ENCODE measurements around the gene KLHL22. TPM values are rescaled to one million over a fixed set of nuclear protein-coding genes. Genes with fewer than 3 reads are reported as not detected.
"Not testable (repeated sequence)": the region's sequence is repeated elsewhere in the genome, so short reads cannot be mapped to it uniquely, and the experiment has no call there.

Gene KLHL22
- total RNA-seq, 1 donor from 2014 or later = 28.1 TPM

DNA sequence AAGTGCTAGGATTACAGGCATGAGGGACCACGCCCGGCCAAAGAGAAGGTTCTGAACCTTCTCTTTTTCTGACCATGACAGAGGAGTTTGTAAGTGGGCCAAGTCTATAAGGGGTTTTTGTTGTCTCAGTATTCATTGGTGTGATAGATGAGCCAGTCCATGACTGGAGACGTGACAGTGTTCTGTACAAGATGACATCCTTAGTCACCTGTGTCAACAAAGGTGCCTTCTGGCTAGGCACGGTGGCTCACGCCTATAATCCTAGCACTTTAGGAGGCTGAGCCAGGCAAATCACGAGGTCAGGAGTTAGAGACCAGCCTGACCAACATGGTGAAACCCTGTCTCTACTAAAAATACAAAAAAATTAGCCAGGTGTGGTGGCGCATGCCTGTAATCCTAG is 4.2 kb upstream of the KLHL22 start:
- DNase-seq = no peak

DNA sequence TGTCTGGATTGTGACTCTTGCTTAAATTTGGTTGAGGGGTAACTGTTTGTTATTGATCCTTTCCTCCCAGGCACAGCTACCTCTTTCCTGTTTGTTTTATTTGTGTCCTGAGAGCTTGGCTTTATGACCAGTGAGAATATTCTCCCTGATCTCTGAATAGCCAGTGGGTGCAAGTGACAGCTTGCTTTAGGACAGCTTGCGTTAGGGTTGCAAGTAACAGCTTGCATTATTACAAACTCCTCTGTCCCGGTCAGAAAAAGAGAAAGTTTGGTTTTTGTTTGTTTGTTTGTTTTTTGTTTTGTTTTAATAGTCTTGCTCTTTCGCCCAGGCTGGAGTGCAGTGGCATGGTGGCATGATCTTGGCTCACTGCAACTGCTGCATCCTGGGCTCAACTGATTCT is 3.3 kb upstream of the KLHL22 start:
- no peak for DNase-seq

DNA sequence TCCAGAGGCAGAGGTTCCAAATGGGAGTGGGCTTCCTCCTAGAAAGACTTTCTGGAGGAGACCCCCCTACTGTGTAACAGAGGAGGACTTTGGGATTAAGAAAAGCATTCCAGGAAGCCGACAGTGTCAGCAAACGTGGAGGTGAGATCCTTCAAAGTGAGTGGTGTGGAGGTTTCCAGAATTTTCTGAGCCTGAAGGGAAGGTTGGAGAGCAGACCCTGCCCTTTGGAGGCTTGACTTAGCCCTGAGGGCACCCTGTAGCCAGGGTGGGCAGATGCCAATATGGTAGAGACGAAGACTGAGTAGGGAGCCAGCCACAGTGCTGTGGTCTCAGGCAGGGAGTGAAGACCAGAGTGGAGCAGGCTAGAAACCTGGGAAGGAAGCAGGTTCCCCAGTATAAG is 1.8 kb upstream of the KLHL22 start:
- no peak for DNase-seq

DNA sequence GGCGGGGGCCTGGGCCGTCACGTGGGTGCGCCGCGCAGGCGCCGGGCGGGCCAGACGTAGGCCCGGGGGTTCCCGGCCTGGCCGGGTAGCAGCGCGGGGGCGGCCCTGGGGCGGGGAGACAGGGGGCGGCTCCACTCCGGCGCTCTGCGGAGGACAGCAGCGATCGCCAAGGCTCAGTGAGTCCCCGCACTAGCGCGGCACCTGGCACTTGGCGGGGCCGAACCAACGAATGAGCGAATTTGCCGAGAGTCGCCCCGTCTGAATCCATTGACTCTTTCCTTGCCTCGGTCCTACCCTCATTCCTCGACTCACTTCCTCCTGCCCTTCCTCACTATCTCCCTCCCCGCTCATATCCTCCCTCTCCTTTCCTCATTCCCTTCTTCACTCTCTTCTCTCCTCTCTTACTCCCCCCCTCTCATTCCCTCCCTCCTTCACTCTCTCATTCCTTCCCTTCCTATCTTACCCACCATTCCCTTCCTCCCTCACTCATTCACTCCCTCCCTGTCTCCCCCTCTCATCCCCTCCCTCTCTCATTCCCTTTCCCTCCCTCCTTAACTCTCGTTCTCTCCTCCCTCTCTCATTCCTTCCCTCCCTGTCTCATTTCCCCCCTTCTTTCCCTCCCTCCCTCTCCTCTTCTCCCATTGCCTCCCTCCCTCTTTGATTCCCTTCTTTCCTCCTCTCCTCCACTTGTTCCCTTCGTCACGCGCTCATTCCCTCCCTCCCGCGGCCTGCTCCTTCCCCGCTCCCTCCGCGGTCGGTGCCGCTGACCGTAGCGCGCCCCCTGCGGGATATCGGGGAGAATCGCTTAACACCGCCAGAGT is 476 bp upstream of the KLHL22 start:
- peak; percentile 95 for DNase-seq

DNA sequence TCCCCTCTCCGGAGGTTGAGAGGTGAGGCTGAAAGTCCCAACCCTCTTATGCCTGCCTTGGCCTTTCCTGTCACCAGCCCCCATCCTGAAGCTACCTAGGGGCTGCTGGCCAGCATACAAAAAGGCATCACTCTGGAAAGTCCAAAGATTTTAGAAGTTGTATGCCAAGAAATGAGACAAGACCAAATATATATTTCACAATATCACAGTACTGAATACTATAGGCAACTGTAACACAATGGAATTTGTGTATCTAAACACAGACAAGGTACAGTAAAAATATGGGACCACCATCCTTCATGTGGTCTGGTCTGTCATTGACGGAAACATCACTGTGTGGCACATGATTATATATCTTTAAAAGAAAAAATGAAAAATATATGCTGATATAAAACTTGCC is 4.2 kb downstream of the KLHL22 start:
- DNase-seq = no peak

DNA sequence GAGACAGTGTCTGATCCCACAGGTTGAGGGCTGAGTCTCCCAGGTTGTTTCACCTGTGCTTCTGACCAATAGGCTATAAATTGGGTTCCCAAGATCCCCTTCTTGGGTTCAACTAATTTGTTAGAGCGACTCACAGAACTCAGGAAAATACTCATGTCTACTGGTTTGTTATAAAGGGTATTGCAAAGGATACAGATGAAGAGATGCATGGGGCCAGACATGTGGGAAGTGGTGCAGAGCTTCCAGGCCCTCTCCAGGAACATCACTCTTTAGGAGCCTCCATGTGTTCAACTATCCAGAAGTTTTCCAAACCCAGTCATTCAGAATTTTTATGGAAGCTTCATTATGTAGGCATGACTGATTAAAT is 4.7 kb downstream of the KLHL22 start:
- no peak for DNase-seq

DNA sequence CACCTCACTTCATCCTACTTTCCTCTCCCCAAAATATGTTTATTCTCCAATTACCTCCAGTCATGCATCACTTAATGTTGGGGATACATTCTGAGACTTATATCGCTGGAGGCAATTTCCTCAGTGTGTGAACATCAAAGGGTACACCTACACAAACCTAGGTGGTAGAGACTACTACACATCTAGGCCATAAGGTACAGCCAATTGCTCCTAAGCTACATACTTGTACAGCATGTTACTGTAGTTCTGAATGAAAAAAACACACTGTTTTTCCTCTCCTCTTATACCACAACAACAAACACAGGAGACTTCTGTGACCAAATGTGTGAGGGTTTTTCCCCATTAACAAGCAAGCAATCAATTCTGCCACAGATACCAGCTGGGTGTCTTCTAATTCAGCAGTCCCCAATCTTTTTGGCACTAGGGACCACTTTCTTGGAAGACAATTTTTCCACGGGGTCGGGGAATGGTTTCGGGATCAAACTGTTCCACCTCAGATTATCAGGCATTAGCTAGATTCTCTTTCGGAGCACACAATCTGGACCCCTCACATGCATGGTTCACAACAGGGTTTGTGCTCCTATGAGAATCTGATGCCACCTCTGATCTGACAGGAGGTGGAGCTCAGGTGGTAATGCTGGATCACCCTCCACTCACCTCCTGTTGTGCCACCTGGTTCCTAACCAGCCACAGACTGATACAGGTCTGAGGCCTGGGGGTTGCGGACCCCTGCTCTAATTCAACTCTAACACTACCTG is 5.2 kb downstream of the KLHL22 start:
- DNase-seq = no peak

DNA sequence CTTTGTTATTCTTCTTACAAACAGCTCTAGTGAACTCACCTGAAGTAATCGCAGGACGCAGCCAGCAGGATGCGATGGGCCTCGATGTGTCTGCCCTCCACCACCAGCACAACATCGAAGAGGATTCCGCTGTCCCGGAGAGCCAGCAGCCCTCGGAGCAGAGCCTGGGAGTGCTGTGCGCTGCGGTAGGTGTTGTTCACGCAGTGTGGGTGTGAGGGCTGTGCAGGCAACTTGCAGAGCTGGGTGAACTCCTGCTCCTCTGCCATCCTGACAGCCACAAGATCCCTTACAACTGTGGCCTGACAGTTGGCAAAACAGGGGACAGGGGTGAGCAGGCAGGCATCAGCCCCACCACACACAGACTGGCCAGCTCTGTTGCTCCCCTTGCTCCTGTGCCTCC is 6.6 kb downstream of the KLHL22 start:
- DNase-seq = no peak

DNA sequence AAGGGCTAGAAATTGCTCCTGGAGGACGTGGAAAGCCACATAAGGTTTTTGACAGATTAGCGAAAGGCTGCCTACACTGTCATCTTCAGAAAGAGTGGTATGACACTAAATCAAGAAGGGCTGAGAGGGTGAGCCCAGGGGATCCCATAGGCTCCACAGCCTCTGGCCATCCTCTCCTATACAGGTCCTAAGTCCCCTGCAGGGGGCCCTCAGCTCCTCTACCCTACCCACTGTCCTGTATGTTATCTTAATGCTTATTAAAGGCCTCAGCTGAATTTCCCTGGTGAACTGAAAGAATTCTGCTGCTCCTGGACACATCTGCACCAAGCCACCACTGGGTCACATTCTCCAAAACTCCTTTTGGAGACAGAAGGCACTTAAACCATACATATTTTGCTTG is 7.9 kb downstream of the KLHL22 start:
- DNase-seq = no peak

DNA sequence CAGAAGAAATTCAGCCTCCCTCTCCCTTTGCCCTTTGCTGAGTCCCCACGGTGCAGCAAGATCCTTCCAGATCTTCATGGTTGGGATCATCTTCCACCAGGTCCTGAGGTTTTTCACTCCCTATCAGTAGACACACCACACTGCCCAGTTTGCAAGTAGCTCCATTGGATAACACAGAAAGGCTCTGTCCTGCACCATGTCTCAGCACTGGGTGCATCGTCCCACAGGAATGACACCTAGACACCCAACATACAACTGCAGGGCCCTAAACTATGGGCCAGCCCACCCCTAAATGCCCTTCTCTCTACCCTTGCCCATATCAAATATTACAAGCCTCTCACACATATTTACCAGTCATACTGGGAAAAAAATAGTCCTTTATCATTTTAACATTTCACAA is 9.4 kb downstream of the KLHL22 start:
- no peak for DNase-seq

DNA sequence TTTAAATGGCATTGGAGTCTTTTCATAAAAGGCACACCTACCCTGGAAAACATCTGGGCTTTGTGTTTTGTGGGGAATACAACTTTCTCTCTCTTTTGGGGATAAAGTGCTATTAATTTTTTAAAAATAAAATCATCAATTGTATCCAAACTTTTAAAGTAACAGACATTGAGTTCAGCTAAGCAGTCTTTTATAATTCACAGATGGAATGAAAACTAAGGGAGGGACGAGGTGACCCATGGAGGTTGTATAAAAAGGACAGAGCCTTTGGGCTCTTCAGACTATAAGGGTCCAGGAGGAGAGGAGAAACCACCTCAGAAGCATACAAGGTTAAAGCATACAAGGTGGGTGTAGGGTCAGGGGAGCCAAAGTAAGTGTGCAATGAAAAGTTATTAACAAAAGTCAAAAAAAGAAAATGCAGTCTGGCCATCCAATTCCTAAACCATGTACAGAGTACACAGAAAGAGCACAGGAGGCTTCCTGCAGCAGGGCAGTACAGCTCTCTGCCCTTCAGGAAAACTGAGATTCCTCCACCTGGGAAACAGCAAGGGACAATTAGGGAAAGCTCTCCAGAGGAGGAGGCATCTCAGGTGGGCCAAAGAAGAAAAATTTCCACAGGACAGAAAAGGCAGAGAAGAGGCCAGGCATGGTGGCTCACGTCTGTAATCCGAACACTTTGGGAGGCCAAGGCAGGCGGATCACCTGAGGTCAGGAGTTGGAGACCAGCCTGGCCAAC is 10.5 kb downstream of the KLHL22 start:
- no peak for DNase-seq

DNA sequence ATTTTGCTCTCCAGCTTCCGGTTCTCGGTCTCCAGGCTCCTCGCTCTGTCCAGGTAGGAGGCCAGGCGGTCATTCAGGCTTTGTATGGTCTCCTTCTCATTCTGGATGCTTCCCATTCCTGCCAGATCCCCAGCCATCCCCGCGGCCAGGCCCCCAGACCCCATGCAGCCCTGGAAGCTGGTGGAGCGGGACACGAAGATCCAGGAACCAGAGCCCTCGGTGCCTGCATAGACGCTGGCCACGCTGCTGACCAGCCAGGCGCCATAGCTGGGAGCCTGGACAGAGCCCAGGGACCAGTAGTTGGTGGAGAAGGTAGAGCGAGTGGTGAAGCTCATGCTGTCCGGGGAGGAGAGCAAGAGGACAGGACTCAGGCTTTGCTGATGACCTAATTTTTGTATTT is 11.8 kb downstream of the KLHL22 start:
- no peak for DNase-seq

DNA sequence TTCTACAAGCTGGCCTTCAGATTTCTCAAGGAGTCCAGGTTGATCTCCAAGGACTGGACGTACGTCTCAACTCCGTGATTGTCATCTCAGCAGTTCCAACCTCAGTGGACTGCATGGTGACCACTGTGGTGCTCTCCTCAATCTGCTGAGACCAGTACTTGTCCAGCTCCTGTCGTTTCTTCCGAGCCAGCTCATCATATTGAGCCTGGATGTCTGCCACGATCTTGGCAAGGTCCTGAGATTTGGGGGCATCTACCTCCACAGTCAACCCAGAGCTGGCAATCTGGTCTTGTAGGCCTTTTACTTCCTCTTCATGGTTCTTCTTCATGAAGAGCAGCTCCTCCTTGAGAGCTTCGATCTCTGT is 12.5 kb downstream of the KLHL22 start:
- not testable (repeated sequence) for DNase-seq

DNA sequence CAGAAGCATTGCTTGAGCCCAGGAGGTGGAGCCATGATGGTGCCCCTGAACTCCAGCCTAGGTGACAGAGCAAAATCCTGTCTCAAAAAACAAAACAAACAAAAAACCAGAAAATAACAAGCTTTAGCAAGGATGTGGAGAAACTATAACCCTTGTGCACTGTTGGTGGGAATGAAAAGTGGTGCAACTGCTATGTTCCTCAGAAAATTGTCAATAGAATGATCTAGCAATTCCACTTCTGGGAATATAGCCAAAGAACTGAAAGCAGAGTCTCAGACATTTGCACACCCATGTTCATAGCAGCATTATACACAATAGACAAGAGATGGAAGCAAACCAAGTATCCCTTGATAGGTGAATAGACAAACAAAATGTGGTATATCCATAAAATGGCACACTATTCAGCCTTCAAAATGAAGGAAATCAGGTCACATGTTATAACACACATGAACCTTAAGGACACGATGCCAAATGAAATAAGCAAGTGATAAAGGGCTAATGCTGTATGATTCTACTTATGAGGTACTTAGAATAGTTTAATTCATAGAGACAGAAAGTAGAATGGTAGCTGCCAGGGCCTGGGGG is 15.9 kb downstream of the KLHL22 start:
- DNase-seq = no peak

DNA sequence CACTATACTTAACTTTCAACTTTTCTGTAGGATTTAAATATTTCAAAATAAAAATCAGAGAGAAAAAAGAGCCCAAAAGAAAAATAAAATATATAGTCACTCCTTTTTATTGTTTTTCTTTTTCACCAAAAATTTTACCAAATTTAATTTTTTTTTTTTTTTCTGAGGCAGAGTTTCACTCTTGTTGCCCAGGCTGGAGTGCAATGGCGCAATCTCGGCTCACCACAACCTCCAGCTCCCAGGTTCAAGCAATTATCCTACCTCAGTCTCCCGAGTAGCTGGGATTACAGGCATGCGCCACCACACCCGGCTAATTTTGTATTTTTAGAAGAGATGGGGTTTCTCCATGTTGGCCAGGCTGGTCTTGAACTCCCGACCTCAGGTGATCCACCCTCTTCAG is 17.5 kb downstream of the KLHL22 start:
- not testable (repeated sequence) for DNase-seq

DNA sequence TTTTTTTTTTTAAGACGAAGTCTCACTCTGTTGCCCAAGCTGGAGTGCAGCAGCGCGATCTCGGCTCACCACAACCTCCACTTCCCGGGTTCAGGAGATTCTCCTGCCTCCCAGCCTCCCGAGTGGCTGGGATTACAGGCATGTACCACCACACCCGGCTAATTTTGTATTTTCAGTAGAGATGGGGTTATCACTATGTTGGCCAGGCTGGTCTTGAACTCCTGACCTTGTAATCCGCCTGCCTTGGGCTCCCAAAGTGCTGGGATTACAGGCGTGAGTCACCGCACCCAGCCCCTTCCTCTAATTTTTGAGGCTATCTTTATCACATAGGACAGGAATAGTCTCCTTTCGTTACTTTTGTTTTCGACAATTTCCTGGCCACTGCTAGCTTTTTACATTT is 20.0 kb downstream of the KLHL22 start:
- DNase-seq = not testable (repeated sequence)

DNA sequence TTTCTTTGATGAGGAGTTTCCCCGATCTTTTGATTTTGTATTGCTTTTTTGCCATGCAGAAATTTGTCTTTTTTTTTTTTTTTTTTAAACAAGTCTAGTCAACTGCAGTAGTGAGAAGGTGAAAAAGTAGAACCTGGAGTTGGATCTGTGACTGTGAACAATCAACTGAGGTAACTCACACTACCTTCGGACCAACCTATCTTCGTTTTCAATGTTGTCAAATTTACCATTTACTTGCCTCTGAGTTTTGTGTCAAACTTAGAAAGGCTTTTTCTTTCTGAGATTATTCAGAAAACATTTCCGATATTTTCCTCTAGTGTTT is 20.5 kb downstream of the KLHL22 start:
- DNase-seq = no peak

DNA sequence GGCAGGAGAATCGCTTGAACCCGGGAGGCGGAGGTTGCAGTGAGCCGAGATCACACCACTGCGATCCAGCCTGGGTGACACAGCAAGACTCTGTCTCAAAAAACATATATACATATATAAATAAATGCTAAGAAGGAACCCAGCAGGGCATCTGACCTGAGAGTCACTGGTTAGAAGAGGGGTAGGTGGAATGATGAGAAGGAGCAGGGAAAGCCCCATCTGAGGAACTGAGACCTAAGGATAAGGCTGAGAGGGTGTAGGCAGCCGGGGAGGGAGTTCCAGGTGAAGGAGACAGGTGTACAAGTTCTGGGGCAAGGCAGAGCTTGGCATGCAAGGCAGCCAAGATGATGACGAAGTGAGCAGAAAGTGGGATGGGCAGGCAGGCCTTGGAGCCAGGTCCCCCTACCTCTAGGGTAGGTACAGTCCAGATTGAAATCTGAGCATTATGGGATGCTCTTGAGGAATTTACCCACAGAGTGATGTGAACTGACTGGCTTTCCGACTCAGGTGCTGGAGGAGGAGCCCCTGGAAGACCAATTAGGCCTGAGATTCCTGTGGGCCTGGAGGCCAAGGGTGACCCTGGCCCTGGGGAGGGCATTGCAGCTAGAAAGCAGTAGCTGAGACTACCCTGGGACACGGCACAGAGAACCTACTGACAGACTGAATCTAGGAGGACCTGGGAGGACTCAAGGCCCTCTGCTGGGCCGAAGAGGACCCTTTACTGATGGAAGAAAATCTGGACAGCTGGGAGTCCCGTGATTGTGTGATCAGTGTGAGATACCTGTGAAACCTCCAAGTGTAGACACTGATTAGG is 22.8 kb downstream of the KLHL22 start:
- DNase-seq = no peak

DNA sequence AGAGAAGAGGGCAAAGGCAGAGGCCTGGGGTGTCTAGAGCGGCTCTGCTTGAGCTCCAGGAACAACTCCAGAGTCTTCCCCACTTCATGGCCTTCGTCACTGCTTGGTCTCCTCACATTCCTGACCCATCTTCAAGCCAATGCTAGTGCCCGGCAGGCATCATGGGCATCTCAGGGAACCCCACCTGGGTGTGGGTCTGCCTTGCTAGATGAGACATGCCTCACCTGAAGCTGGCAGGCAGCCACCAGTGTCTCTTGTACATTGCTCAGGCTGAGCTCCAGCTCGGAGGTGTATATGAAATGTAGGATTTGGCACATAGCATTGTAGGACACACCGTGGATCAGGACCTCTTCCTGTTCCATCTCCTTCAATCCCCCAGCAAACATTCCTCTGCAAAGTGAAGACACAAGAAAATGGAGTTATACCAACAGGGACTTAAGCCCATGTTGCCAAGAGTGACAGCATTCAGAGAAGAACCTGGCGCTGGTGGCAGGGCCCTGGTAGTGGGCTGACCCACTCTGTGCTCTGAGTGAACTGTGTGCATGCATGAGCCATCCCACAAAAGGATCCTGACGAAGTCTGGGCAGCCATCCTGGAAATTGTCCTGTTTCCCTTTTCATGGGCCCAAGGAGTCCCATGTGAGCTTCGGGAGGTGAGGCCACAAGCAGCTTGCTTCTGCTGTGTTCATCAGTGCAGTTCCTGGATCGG is 24.3 kb downstream of the KLHL22 start:
- no peak for DNase-seq

DNA sequence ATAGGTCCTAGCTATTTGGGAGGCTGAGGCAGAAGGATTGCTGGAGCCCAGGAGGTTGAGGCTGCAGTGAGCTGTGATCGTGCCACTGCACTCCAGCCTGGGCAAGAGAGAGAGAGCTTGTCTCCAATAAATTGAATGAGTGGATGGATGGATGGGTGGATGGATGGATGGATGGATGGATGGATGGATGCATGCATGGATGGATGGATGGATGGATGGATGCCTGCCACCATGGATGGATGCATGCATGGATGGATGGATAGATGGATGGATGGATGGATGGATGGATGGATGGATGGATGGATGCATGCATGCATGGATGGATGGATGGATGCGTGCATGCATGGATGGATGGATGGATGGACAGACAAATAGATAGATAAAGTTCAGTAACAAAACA is 25.1 kb downstream of the KLHL22 start:
- not testable (repeated sequence) for DNase-seq

DNA sequence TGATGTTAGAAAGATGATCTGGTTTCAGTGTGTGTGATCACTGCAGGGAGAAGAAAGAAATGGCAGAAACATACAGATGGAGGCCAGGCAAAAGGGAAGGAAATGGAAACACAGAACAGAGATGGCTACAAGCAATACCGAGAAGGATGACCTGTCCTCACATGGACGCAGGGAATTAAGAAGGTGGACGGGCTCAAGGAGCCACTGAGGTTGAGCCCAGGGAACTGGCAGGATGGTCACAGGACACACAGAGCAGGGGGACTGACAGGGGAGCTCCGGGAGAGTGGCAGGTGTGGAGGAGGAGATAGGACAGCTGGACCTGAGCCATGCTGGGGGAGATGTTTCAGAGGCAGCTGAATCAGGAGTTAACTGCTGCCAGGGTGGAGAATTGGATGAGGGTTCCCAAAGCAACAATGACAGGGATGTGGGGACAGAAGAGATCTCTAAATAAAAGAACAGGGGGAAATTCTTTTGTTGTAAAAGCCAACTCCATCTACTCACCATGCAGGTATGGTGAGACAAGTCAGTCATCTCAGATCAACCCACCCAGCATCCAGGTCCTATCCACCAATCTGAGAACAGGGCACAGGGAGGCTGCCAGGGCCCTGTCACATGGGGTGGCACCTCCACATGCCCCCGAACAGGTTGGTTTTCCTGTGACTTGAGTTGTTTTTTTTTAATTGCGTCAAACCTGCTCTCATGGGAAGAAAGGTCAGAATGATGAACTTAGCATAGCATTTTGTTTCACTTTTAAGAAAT is 26.3 kb downstream of the KLHL22 start:
- no peak for DNase-seq
